Measurements from ENCODE around the gene SLMAP.

DNA sequence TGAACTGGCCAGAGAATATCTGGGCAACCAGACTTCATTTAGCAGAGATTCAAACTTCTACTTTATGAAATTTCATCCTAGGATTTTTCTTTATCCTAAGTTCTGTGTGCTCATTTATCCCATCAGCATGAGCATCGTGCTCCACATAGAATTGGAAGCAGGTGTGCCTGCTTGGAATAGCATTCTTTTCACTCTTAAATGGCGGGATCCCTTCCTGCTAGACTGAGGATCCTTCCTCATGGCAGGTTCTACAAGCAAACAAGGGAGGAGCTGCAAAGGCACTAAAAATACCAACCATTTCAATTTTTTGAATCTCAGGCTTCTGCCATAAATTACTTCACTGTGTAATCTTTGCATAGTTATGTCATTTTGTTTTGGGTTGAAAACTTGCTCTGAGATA is 177.5 kb downstream of the SLMAP start:
- TF ChIP-seq CTCF (IDR thresholded peaks at IDR 0.05): no peak
- TF ChIP-seq POLR2A (IDR thresholded peaks at IDR 0.05): no peak

Measured in sigmoid colon (tissue), 3 donors.